H1 (cell line): ENCODE results near the gene RIPOR2. TPM values are rescaled to one million over a fixed set of nuclear protein-coding genes. Genes with fewer than 3 reads are reported as not detected.

Experiments used
- KDM4A ChIP-seq: IDR thresholded peaks from one replicate; pipeline ENCODE4 v1.7.1; 2012; ENCODE audit warnings: low read depth, mild to moderate bottlenecking, moderate library complexity, low read length, inconsistent platforms; ENCODE audit not compliant: severe bottlenecking
- POLR2AphosphoS5 ChIP-seq: IDR thresholded peaks from 2 replicates; pipeline ENCODE4 v1.6.1; 2011; ENCODE audit warnings: low read depth, low read length
- SAP30 ChIP-seq: fragments of 300-600 bp; sonication (generic); IDR thresholded peaks from 2 replicates; pipeline ENCODE4 v1.7.1; 2012; ENCODE audit warnings: low read length, moderate library complexity, mild to moderate bottlenecking, inconsistent platforms; ENCODE audit not compliant: insufficient read depth, insufficient replicate concordance
- YY1 ChIP-seq: IDR thresholded peaks from 2 replicates; pipeline ENCODE4 v1.6.1; 2011; ENCODE audit warnings: low read depth, mild to moderate bottlenecking, low read length
- polyA plus RNA-seq, 7 experiments: library from polyadenylated mRNA; depleted of rRNA in 3 of 7; stranded (reverse) in 5 of 7; unstranded in 2 of 7; fragments of >200 nt in 5 of 7; fragments of 200-250 nt in 2 of 7; gene quantifications; 1 replicate in 5 of 7; 2 replicates in 1 of 7; 4 replicates in 1 of 7; pipeline versions ENCODE4 v1.2.1 to v1.2.3, GENCODE V29; 2011 to 2013; ENCODE audit warnings: missing spikeins in 2 of 7, mixed read lengths in 2 of 7
- total RNA-seq: library from RNA; stranded (reverse); fragmentation: NEBNext Ultra II Directional; extraction: Animal tissue kit (Norgen Biotek cat#: 25700); gene quantifications from 2 replicates; pipeline ENCODE4 v1.2.1, GENCODE V29; 2021
- TF ChIP-seq, protein P1 (sequence below): fragments of 300-600 bp; sonication (generic); IDR thresholded peaks from 2 replicates; pipeline ENCODE4 v1.7.1; 2012; ENCODE audit warnings: low read length, moderate library complexity, mild to moderate bottlenecking, inconsistent platforms; ENCODE audit not compliant: insufficient replicate concordance

The RIPOR2 gene
- total and polyA plus RNA-seq, 2 of the 8 experiments (the other 6 are each of a cell fraction or from before 2014, with no cell fraction given), result 16.7 to 45.6 TPM

DNA sequence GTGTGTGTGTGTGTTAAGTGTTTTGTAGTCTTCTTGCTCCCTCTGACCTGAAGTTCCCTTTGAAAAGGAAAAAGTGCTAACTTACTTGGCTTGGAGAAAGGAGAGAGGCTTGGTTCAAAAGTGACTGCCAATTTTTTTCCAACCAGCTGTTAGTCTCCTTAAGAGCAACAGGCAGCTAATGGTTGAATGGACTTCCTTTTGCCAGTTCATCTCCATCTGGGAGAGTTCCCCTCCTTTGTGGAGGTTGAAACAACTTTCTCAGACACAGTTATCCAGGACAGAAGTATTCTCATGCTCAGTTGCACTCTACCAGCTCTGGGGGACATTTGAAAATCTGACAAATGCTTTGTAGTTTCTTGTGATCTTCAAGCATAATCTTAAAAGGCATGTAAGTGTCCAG is 4.5 kb downstream of the RIPOR2 start (continued):
- TF ChIP-seq, protein P1, sequence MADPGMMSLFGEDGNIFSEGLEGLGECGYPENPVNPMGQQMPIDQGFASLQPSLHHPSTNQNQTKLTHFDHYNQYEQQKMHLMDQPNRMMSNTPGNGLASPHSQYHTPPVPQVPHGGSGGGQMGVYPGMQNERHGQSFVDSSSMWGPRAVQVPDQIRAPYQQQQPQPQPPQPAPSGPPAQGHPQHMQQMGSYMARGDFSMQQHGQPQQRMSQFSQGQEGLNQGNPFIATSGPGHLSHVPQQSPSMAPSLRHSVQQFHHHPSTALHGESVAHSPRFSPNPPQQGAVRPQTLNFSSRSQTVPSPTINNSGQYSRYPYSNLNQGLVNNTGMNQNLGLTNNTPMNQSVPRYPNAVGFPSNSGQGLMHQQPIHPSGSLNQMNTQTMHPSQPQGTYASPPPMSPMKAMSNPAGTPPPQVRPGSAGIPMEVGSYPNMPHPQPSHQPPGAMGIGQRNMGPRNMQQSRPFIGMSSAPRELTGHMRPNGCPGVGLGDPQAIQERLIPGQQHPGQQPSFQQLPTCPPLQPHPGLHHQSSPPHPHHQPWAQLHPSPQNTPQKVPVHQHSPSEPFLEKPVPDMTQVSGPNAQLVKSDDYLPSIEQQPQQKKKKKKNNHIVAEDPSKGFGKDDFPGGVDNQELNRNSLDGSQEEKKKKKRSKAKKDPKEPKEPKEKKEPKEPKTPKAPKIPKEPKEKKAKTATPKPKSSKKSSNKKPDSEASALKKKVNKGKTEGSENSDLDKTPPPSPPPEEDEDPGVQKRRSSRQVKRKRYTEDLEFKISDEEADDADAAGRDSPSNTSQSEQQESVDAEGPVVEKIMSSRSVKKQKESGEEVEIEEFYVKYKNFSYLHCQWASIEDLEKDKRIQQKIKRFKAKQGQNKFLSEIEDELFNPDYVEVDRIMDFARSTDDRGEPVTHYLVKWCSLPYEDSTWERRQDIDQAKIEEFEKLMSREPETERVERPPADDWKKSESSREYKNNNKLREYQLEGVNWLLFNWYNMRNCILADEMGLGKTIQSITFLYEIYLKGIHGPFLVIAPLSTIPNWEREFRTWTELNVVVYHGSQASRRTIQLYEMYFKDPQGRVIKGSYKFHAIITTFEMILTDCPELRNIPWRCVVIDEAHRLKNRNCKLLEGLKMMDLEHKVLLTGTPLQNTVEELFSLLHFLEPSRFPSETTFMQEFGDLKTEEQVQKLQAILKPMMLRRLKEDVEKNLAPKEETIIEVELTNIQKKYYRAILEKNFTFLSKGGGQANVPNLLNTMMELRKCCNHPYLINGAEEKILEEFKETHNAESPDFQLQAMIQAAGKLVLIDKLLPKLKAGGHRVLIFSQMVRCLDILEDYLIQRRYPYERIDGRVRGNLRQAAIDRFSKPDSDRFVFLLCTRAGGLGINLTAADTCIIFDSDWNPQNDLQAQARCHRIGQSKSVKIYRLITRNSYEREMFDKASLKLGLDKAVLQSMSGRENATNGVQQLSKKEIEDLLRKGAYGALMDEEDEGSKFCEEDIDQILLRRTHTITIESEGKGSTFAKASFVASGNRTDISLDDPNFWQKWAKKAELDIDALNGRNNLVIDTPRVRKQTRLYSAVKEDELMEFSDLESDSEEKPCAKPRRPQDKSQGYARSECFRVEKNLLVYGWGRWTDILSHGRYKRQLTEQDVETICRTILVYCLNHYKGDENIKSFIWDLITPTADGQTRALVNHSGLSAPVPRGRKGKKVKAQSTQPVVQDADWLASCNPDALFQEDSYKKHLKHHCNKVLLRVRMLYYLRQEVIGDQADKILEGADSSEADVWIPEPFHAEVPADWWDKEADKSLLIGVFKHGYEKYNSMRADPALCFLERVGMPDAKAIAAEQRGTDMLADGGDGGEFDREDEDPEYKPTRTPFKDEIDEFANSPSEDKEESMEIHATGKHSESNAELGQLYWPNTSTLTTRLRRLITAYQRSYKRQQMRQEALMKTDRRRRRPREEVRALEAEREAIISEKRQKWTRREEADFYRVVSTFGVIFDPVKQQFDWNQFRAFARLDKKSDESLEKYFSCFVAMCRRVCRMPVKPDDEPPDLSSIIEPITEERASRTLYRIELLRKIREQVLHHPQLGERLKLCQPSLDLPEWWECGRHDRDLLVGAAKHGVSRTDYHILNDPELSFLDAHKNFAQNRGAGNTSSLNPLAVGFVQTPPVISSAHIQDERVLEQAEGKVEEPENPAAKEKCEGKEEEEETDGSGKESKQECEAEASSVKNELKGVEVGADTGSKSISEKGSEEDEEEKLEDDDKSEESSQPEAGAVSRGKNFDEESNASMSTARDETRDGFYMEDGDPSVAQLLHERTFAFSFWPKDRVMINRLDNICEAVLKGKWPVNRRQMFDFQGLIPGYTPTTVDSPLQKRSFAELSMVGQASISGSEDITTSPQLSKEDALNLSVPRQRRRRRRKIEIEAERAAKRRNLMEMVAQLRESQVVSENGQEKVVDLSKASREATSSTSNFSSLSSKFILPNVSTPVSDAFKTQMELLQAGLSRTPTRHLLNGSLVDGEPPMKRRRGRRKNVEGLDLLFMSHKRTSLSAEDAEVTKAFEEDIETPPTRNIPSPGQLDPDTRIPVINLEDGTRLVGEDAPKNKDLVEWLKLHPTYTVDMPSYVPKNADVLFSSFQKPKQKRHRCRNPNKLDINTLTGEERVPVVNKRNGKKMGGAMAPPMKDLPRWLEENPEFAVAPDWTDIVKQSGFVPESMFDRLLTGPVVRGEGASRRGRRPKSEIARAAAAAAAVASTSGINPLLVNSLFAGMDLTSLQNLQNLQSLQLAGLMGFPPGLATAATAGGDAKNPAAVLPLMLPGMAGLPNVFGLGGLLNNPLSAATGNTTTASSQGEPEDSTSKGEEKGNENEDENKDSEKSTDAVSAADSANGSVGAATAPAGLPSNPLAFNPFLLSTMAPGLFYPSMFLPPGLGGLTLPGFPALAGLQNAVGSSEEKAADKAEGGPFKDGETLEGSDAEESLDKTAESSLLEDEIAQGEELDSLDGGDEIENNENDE, result no peak
- no peak for TF ChIP-seq SAP30
- no peak for TF ChIP-seq POLR2AphosphoS5
- TF ChIP-seq YY1, result no peak
- no peak for TF ChIP-seq KDM4A
